ENCODE data around the gene RBM8A. TPM values are rescaled to one million over a fixed set of nuclear protein-coding genes. Genes with fewer than 3 reads are reported as not detected.

Gene RBM8A
- total and polyA plus RNA-seq, 3 donors from 2014 or later: 123 to 174 (median 158) TPM

DNA sequence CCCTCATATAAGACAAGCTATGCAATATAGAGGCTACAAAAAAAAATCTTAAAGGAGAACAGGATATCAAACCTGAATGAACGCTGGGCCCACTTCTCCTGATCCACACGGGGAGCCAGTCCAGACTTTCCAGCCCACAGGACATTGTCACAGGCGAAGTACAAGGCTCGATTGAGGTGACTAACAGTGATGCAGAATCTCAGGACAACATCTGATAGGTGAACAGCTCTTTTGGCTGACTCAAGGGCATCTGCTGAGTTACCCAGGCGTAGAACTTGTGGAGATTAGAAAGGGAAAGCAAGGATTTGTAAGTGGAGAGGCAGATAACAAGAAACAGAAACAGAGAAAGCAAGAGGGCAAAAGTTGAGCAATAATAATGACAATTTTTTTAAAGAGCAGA lies 10.5 kb downstream of the RBM8A start:
- peaks cover 23% of the 10 kb centered on the region for H3K4me1 ChIP-seq
- TF ChIP-seq POLR2A (IDR thresholded peaks at IDR 0.05): no peak
- TF ChIP-seq, protein P1, sequence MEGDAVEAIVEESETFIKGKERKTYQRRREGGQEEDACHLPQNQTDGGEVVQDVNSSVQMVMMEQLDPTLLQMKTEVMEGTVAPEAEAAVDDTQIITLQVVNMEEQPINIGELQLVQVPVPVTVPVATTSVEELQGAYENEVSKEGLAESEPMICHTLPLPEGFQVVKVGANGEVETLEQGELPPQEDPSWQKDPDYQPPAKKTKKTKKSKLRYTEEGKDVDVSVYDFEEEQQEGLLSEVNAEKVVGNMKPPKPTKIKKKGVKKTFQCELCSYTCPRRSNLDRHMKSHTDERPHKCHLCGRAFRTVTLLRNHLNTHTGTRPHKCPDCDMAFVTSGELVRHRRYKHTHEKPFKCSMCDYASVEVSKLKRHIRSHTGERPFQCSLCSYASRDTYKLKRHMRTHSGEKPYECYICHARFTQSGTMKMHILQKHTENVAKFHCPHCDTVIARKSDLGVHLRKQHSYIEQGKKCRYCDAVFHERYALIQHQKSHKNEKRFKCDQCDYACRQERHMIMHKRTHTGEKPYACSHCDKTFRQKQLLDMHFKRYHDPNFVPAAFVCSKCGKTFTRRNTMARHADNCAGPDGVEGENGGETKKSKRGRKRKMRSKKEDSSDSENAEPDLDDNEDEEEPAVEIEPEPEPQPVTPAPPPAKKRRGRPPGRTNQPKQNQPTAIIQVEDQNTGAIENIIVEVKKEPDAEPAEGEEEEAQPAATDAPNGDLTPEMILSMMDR (IDR thresholded peaks at IDR 0.05): no peak
- no peaks in the 10 kb centered on the region for H3K9me3 ChIP-seq
- WGBS, 2 donors: 75 to 80% methylated on average over 5 of the region's 5 CpGs
- no peak overlapping the region for H3K27ac ChIP-seq
- intact Hi-C loops (cut with DNase I; ENCODE audit: low total_unique reads): no loop called here
- no peak overlapping the region for H3K4me3 ChIP-seq
- DNase-seq: no peak
- H3K27me3 ChIP-seq: no peaks in the 10 kb centered on the region
- H3K36me3 ChIP-seq (ENCODE audit: low read depth, missing control alignments): no peaks in the 10 kb centered on the region

DNA sequence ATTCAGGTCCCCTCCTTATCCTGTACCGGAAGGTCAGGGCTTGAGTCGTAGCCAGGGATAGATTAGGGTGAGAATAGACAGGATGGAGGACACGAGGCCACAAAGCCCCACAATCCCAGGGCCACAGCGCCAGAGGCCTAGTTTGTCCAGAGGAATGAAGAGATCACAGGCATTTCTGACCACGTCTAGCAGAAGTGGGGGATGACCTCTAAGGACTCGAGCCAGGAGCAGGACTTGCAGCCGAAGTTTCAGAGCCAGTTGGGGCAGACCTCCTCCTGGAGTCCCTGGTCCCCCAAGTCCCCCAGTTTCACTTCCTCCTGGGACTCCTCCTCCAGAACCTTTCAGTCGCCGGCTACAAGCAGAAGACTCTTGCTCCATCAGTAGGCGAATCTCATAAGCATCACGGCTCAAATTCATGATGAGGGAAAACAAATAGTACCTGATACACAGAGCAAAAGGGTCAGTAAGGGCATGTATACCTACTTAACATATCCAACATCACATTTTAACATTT lies 15.1 kb downstream of the RBM8A start:
- TF ChIP-seq POLR2A (IDR thresholded peaks at IDR 0.05): no peak
- TF ChIP-seq, protein P1 (IDR thresholded peaks at IDR 0.05): no peak
- H3K9me3 ChIP-seq: no peaks in the 10 kb centered on the region
- H3K27me3 ChIP-seq: no peaks in the 10 kb centered on the region
- 78 to 82% methylated on average over 10 to 11 of the region's 11 CpGs for WGBS, 2 donors
- peaks cover 11% of the 10 kb centered on the region for H3K4me1 ChIP-seq
- no peaks in the 10 kb centered on the region for H3K36me3 ChIP-seq (ENCODE audit: low read depth, missing control alignments)
- no peak overlapping the region for H3K27ac ChIP-seq
- intact Hi-C loops (cut with DNase I; ENCODE audit: low total_unique reads): no loop called here
- no peak overlapping the region for H3K4me3 ChIP-seq
- DNase-seq: no peak

DNA sequence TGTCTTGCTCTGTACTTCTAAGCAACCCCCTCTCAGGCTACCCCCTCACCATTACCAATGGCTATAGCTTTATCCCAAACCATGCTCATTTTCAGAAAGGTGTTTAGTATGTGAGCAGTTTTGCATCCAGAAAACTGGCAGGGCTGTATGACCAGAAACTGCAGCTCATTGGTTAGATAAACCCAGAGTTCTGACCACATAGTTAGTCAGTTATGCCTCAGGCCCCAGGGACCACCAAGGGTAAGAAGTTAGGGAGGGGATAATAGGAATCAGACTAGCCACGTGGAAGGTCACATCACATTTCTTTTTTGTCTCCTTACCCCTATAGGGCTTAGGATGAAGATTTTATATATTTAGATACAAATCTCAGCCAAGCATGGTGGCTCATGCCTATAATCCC lies 18.6 kb downstream of the RBM8A start:
- Histone ChIP-seq H3K4me1 (peaks cover 7% of the 10 kb centered on the region), H3K36me3 (ENCODE audit: low read depth, missing control alignments) (no peaks in the 10 kb centered on the region), H3K27ac (no peak overlapping the region), H3K4me3 (no peak overlapping the region), H3K9me3 (no peaks in the 10 kb centered on the region), H3K27me3 (no peaks in the 10 kb centered on the region)
- intact Hi-C loops (cut with DNase I; ENCODE audit: low total_unique reads): no loop called here
- DNase-seq: no peak
- WGBS, 2 donors: 54 to 67% methylated on average over 1 of the region's 1 CpG
- TF ChIP-seq, protein P1 (IDR thresholded peaks at IDR 0.05): no peak
- TF ChIP-seq POLR2A (IDR thresholded peaks at IDR 0.05): no peak

DNA sequence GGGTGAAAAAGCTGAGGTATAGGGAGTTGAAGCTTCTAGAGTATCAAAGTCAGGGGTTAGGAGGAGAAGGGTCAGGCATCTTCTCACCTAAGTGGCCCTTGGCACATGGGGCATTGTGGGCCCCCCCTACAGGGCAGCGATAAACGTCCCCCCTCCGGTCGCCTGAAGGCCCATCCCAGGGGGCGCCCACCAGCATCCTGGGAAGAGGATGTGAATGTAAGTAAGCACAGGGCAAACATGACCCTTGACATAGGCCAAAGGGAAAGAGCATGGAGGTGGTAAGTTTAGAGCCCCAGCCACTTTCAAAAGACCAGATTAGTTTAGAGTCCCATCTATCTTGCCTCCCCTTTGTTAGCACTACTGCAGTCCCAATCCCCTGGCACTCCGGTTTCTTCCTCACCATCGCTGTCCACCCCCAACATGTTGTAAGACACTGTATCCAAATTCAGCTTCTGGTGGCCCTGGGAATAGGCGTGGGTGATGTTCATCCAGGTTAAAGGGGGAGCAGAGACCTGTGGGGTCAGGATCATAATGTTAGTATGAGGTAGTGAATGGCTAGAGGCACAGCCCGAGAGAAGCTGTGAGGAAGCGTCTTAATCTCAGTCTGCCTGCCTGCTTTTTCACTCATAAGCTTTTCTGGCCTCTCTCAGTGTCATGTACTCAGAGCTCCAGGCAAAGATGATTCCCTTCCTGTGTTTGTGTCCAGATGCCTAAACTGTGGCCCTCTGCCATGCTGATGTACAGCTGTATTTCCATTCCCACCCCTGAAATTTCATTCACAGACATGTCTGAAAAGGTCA lies 20.1 kb downstream of the RBM8A start:
- intact Hi-C loops (cut with DNase I; ENCODE audit: low total_unique reads): no loop called here
- Histone ChIP-seq H3K4me1 (peaks cover 7% of the 10 kb centered on the region), H3K27me3 (no peaks in the 10 kb centered on the region), H3K36me3 (ENCODE audit: low read depth, missing control alignments) (no peaks in the 10 kb centered on the region), H3K4me3 (no peak overlapping the region), H3K9me3 (no peaks in the 10 kb centered on the region), H3K27ac (no peak overlapping the region)
- TF ChIP-seq, protein P1 (IDR thresholded peaks at IDR 0.05): no peak
- no peak for TF ChIP-seq POLR2A (IDR thresholded peaks at IDR 0.05)
- WGBS, 2 donors: 75 to 81% methylated on average over 8 to 10 of the region's 10 CpGs
- DNase-seq: no peak
